ENCODE measurements around the gene MLEC. TPM values are rescaled to one million over a fixed set of nuclear protein-coding genes. Genes with fewer than 3 reads are reported as not detected.
"Not testable (repeated sequence)": the region's sequence is repeated elsewhere in the genome, so short reads cannot be mapped to it uniquely, and the experiment has no call there.

The MLEC gene
- polyA plus RNA-seq, 4 donors = 150 to 183 (median 151) TPM

DNA sequence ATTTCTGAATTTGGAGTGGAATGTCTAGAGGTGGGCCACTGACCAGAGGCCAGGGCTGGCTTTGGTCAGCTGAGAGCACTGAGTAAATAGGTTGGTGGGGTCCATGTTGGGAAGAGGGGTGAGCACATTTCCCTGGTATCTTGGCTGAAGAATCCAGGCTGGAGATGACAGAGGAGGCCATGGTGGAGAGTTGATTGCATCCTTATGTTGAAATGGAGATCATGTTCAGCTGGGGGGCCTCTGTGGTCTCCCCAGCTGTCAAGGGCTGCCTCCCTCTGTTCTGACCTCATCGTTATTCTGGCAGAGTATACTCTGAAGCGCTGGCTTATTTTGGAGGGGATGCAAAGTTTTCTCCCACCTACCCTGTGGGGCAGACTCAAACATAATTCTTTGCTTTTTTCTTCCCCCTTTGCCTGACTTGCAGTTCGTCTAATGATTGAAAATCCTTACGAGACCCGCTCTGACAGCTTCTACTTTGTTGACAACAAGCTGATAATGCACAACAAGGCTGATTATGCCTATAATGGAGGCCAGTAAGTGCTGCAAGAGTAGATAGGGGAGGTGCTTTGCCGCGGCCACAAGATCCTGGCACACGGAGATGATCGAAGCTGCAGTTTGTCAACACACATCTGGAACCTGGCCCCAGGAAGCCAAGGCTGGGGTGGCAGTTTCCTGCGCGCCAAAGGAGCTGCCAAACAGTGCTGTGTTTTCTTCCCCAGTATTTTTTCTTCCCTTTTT lies 32.7 kb downstream of the MLEC start:
- no peak for DNase-seq (ENCODE audit: low read depth in 4 of 4, low spot score in 2 of 4)

DNA sequence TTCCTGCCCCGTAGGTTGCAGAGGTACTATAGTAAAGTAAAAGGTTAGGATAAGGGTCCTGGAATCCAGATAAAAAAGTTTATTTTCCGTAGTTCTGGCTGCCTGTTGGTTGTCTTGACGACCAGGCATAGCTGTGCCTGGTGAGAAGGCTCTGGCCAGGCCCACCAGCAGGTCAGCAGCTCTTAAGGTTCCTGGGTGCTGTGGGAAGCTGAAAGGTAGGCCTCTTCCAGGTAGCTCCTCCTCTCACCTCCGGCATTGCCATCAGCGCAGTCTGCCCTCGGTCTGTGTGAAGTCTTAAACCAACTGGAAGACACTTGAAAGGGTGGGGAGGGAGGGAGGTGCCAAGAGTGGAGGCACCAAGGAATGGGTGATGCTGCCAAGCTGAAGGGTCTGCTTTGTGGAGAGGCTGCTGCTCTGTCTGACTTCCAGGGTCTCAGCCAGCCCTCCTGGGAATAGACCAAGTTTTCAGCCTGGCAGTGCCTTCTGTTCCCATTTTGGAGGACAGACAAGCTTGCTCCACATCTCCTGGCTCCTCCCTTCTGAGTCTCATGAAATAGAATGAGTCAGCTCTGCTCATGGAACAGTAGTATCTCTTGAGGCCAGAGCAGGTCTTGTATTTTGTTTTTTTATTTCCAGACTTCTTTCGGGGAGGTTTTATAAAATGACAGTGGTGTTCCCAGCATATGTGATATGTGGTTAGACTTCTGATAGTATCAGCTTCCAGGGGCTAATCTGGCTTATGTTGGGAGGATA lies 33.5 kb downstream of the MLEC start:
- no peak for DNase-seq (ENCODE audit: low read depth in 4 of 4, low spot score in 2 of 4)

DNA sequence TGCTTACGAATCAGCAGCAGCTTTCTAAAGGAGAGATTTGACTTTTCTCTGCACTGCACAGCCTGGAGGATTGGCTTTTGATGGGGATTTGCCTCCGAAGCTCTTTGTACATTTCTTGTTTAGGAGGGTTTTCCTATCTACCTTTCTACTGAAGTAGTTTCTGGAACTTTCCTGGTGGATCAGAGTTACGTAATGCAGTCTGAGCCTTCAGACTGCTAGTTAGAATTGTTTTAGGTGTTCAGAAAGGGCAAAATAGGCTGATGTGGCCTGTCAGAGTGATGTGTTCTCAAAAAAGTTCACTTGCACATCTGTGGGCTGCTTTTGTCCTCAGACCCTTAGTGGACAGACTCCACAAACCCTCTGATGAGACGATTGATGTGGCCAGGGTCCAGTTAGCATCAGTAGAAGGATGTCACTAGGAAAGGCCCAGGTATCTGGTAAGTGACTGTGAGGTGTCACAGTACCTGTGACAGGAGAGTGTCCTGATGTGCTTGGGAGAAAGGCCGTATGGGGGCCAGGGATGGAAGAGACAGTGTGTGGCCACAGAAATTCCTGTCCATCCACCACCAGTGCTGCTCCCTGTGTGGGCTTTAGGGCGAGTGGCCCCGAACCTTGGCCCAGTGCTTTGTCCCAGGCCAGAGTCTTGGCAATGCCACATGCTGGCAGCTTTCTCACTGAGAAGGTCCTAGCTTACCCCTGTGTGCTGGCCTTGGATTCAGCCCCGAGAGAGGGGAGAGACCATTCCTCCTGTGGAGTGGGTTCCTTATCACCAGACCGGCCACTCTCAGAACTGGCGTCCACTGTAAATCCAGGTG lies 34.2 kb downstream of the MLEC start:
- DNase-seq (ENCODE audit: low read depth in 4 of 4, low spot score in 2 of 4) = no peak

DNA sequence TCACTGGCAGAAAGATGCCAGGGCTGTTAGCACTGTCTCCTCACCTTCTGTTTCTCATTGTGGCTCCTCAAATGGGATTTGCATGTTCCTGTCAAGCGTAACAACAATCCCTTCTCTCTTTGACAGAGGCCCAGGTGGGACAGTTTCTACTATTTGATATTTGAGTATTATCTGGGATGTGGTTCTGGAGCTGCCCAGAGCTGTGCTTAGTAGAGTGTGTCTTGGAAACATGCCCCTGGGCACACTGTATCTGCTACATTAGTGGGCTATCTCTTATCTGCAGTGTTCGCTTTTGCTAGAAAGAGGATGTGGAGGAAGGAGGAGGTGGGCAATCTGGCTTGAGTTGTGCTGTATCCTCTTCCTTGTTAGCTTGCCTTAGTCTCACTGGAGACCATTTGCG lies 34.9 kb downstream of the MLEC start:
- no peak for DNase-seq (ENCODE audit: low read depth in 4 of 4, low spot score in 2 of 4)

DNA sequence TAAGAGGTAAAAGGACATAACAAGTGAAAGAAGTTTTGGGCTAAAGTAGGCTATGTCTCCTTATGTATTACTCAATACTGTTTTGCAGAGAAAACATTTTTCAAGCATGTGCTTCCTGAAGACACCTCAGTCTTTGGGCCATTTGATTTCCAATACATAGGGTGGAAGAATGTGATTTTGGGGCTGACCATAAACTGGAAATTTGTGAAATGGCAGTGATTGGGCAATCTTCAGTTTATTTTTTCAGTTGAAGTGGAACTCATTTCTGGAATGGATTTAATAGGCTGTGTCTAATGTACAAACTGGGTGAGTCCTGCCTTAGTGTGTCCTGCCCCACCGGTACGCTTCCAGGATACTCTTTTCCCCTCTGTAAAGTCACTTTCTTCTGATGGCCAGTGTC lies 35.8 kb downstream of the MLEC start:
- DNase-seq (ENCODE audit: low read depth in 4 of 4, low spot score in 2 of 4) = no peak

DNA sequence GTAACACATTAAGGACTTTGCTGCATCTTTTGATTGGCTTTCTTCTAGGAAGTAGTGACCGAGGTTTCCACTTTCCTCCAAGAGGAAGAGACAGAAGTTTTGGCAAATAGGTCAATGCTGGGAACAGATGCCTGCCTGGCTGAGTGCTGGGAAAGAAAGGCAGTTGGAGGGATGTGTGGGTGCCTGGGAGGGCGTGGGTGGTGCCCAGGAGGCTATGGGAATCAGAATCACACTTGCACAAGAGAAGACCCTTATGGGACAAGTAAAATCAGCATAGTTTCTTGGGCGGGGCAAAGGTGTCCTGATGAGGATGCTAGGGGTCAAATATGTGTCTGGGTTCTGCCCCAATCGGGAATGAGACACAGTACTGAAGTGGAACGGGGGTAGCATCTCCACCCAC lies 37.8 kb downstream of the MLEC start:
- no peak for DNase-seq (ENCODE audit: low read depth in 4 of 4, low spot score in 2 of 4)

DNA sequence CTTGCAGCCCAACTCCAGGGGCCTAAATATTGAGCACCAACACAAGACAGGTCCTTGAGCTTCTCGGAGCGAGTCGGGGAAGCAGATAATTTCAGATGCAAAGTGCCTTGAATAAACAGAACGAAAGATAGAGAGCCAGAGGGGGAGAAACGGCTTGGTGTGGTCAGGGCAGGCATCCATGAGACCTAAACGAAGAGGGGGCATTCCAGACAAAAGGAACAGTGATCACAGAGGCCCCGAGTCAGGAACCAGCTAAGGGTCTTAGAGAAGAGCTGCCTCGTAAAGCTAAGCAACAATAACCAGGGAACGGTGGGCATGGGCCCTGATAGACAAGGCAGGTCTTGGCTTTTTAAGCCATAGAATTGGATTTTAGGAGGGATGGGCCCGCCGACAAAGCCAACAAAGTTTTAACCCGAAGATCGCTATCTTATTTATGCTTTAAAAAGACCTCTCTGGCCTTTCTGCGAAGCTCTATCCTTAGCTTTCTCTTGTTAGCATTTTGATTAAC lies 38.3 kb downstream of the MLEC start:
- no peak for DNase-seq (ENCODE audit: low read depth in 4 of 4, low spot score in 2 of 4)

DNA sequence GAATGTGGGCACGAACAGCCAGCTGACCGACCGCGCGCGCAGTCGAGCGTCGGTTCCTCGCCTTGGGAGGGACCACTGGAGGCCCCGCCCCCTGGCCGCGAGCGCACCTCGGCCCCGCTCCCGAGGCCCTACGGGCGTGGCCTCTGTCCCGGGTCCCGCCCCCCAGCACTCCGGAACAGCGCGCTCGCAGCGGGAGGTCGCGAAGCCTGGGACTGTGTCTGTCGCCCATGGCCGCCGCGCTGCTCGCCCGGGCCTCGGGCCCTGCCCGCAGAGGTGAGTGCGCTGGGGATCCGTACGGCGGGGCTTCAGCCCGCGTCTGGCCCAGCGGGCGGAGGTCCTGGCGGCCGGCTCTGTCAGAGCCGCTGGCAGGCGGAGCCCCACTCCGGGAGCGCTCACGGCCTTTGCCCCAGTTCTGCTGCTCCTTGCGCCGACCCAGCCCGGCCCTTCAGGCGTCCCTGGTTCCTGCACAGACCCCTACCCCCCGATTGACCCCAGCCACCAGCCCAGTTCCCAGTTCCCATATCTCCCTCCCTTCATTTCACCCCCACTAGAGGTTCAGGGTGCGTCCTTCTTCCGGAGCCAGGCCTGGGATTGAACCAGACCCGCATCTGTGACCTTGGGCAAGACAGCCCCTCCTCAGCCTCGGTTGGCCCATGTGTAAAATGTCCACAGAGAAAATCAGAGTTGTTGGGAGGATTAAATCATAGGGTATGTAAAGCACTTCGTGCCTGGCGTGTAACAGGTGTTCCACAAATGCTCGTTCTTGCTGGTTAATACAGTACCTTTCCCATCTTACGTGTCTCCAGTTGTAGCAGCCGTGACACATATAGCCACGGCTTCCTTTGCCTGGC lies 38.9 kb downstream of the MLEC start, which contains the start of gene ACADS:
TSS of gene ACADS (plus strand) at position 168 of the 851 bp plus-strand sequence. CDS start at position 228, 60 bp downstream.
- peak in 3 of 4 donors; percentile 69 to 76 (median 69) for DNase-seq (ENCODE audit: low read depth in 4 of 4, low spot score in 2 of 4)

DNA sequence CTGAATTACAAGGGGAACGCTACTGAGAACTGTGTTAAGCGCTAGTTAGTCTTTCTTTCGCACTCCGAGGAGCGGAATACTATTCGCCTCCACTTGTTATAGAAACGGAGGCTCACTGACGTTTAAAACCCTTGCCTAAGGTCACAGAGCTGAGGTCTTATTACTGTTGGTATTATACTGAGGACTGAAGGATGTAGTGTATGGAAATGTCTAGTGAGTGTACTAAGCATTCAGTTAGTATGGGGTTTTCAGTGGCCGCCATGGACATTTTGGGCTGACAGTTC lies 39.5 kb downstream of the MLEC start:
- DNase-seq (ENCODE audit: low read depth in 4 of 4, low spot score in 2 of 4) = no peak

DNA sequence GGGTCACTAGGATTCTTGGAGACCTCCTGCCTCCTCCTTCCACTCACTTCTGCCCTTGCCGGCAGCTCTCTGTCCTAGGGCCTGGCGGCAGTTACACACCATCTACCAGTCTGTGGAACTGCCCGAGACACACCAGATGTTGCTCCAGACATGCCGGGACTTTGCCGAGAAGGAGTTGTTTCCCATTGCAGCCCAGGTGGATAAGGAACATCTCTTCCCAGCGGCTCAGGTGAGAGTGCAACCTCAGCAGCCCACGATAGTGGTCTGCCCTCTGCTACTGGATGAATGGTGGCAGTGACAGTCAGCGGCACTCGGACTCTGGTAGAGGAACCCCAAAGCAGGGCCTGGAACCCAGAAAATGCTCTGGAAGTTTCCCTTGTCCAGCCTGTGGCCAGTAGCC lies 40.0 kb downstream of the MLEC start:
- no peak for DNase-seq (ENCODE audit: low read depth in 4 of 4, low spot score in 2 of 4)

DNA sequence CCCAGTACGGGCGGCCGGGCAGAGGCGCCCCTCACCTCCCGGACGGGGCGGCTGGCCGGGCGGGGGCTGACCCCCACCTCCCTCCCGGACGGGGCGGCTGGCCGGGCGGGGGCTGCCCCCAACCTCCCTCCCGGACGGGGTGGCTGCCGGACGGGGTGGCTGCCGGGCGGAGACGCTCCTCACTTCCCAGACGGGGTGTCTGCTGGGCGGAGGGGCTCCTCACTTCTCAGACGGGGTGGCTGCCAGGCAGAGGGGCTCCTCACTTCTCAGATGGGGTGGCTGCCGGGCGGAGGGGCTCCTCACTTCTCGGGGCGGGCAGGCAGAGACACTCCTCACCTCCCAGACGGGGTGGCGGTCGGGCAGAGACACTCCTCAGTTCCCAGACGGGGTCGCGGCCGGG lies 45.2 kb downstream of the MLEC start:
- not testable (repeated sequence) for DNase-seq (ENCODE audit: low read depth in 4 of 4, low spot score in 2 of 4)

DNA sequence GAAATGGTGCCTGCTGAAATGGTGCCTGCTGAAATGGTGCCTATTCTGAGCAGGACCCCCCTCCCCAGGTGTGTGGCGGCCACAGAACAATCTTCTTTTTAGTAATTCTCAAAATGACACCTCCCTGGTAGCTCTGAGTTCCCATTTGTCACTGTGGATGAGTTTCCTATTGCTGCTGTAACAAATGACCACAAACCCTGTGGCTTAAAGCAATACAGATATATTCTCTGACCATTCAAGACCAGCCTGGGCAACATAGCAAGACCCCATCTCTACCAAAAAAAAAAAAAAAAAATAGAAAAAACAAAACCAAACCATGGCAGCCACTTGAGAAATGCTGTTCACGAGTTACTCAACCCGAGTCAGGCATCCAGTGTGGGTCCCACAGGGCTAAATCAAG lies 46.6 kb downstream of the MLEC start:
- DNase-seq (ENCODE audit: low read depth in 4 of 4, low spot score in 2 of 4) = no peak

DNA sequence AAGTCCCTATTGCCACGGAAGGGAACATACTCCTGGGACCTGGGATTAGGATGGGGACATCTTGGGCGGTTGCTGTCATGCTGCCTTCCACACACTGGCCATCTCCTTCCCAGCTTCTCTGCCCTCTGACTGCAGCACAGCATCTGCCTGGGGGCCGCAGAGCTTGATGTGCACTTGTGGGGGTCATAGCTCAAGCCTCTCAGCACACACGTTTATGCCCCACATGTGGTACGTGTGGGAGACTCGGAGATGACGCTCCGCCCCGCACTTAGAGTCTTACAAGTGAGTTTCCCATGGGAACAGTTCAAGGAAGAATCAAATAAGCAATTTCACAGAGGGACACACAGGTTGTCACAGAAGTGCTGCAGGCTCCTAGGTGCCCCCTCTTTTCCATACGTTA lies 47.3 kb downstream of the MLEC start:
- no peak for DNase-seq (ENCODE audit: low read depth in 4 of 4, low spot score in 2 of 4)

DNA sequence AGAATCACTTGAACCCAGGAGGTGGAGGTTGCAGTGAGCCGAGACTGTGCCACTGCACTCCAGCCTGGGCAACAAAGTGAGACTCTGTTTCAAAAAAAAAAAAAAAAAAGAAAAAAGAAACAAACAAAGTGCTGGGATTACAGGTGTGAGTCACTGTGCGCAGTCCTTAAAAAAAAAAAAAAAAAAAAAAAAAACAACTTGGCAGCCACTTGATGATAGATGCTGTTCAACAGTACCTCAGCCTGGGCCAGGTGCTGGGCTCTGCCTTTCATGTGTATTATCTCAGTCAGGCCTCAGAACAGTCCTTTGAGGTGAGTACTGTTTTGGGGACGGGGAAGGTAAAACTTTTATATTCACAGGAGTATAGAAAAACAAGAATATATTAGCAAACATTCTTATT lies 48.2 kb downstream of the MLEC start:
- no peak for DNase-seq (ENCODE audit: low read depth in 4 of 4, low spot score in 2 of 4)

DNA sequence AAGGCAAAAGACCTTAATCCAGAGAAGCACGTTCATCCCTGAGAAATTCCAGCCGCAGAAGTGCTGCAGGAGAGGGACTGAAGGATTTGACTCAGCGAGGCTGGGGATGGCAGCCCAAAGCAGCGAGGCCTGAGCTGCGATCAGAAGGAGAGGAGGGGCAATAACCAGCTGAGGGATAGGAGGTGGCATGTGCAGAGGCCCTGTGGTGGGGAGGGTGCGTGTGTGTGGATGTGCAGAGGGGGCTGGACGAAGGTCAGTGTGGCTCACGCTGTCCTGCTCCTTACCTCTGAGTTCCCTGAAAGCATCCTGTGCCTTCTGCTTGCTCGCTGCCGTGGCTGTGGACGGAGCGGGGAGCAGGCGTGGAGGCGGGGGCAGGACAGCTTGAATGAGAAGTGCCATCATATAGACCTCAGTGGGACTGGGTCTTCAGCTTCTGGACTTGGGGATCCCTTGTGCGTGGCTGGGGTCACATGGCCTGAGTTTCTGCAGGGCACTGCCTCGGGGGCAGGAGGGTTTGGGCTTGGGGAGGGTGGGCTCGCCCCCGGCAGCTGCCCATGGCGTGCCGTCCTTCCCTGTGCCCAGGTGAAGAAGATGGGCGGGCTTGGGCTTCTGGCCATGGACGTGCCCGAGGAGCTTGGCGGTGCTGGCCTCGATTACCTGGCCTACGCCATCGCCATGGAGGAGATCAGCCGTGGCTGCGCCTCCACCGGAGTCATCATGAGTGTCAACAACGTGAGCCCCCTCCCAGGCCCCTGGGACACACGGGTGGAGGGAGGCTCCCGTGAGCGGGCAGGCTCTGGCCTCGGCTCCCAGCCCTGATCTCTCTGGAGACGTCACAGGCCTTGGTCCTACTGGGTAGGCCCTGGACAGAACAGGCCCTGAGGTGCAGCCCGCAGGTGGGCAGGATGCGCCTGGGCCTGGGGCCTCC lies 49.7 kb downstream of the MLEC start:
- no peak for DNase-seq (ENCODE audit: low read depth in 4 of 4, low spot score in 2 of 4)

DNA sequence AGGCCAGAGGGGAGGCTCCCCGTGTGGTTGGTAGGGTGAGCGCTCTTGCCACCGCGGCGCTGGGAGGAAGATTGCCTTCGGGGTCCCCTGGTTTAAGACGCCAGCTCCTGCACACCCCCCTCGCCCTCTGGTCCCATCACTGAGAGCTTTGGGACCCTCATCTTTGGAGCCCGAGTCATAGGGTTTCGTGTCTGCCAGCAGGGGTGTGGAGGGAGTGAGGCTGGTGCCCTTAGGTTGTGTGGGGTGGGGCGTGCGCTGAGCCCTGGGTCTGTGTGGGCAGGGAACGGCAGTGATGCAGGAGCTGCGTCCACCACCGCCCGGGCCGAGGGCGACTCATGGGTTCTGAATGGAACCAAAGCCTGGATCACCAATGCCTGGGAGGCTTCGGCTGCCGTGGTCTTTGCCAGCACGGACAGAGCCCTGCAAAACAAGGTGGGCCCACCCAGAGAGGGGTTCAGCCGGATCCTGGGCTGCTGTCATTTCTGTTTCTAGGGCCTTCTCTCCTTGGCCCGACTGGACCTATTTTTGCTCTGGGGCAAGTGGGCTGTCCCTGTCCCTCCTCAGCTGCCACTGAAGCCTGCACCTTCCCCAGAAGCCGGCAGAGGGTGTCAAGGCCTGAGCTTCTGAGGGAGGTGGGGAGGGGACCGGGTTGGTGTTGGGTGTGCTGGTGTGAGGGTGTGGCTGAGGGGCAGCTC lies 50.8 kb downstream of the MLEC start:
- no peak for DNase-seq (ENCODE audit: low read depth in 4 of 4, low spot score in 2 of 4)

DNA sequence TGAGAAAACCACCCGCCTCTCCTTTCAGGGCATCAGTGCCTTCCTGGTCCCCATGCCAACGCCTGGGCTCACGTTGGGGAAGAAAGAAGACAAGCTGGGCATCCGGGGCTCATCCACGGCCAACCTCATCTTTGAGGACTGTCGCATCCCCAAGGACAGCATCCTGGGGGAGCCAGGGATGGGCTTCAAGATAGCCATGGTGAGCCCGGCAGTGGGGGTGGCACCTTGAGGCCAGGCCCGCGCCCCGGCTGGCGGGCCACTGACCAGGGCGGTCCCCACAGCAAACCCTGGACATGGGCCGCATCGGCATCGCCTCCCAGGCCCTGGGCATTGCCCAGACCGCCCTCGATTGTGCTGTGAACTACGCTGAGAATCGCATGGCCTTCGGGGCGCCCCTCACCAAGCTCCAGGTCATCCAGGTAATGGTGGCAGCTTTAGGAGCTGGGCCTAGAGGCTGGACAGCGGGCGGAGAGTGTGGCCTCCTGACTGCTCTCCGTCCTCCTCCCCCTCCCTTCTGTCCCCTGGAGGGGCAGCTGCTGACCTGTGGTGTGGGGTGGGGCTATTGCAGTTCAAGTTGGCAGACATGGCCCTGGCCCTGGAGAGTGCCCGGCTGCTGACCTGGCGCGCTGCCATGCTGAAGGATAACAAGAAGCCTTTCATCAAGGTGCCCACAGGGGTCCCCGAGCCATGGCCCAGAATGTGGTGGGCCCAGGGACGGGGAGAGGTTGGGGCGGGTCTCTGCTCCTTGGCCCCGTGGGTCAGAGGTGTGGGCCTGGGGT lies 51.5 kb downstream of the MLEC start:
- no peak for DNase-seq (ENCODE audit: low read depth in 4 of 4, low spot score in 2 of 4)
